Effector CD8-positive, alpha-beta T cell (primary cell): ENCODE data around the gene RPL18.
"Not testable (repeated sequence)": the region's sequence is repeated elsewhere in the genome, so short reads cannot be mapped to it uniquely, and the experiment has no call there.

ENCODE experiments used
- DNase-seq: peaks from one replicate; lab custom pipeline; 2025; lab: John Stamatoyannopoulos, UW

Gene RPL18

GRCh38 chr19:48588670-48589401 lies 30.1 kb downstream of the RPL18 start:
- DNase-seq, result peak; percentile 83

- DNase-seq, result no peak
Measured at GRCh38 chr19:48587387-48587786, 31.6 kb downstream of the RPL18 start.

- no peak for DNase-seq
Measured at GRCh38 chr19:48582168-48582567, 36.8 kb downstream of the RPL18 start.

GRCh38 chr19:48578891-48579290 lies 40.1 kb downstream of the RPL18 start:
- no peak for DNase-seq

- DNase-seq, result not testable (repeated sequence)
Measured at GRCh38 chr19:48577908-48578307, 41.1 kb downstream of the RPL18 start.

- DNase-seq, result no peak
Measured at GRCh38 chr19:48575931-48576622, 42.9 kb downstream of the RPL18 start.

- no peak for DNase-seq
Measured at GRCh38 chr19:48573163-48573505, 45.8 kb downstream of the RPL18 start.

- DNase-seq, result no peak
Measured at GRCh38 chr19:48571378-48572162, 47.4 kb downstream of the RPL18 start.

GRCh38 chr19:48569814-48570213 lies 49.2 kb downstream of the RPL18 start:
- DNase-seq, result no peak

GRCh38 chr19:48568345-48568886 lies 50.6 kb downstream of the RPL18 start:
- no peak for DNase-seq
